Skeletal muscle tissue (tissue), 4 donors: Measurements from ENCODE around the gene RAP1GAP. TPM values are rescaled to one million over a fixed set of nuclear protein-coding genes. Genes with fewer than 3 reads are reported as not detected.

Experiments
- H3K27ac ChIP-seq: one replicate; pipeline ENCODE4 v1.7.0; 2013; ENCODE audit warnings: mild to moderate bottlenecking, low read depth, low read length, inconsistent platforms
- H3K27me3 ChIP-seq, 3 donors: one replicate each; pipeline ENCODE4 v1.7.0; 2013; ENCODE audit warnings: low read length in 3 of 3; ENCODE audit not compliant: control insufficient read depth in 3 of 3, insufficient read depth in 3 of 3
- H3K36me3 ChIP-seq, 3 donors: one replicate each; pipeline ENCODE4 v1.7.0; 2013; ENCODE audit warnings: low read length in 3 of 3; ENCODE audit not compliant: control insufficient read depth in 3 of 3, insufficient read depth in 3 of 3
- H3K4me1 ChIP-seq, 3 donors: one replicate each; pipeline ENCODE4 v1.7.0; 2013; ENCODE audit warnings: low read length in 3 of 3, mild to moderate bottlenecking in 3 of 3; ENCODE audit not compliant: control insufficient read depth in 3 of 3, insufficient read depth in 3 of 3
- H3K4me3 ChIP-seq, 3 donors: one replicate each; pipeline ENCODE4 v1.7.0; 2013; ENCODE audit warnings: low read length in 3 of 3
- H3K9ac ChIP-seq, 3 donors: one replicate each; pipeline ENCODE4 v1.7.0; 2013; ENCODE audit warnings: low read length in 3 of 3, mild to moderate bottlenecking in 3 of 3, moderate library complexity in 2 of 3, low read depth in 1 of 3
- H3K9me3 ChIP-seq, 3 donors: one replicate each; pipeline ENCODE4 v1.7.0; 2013; ENCODE audit warnings: low read length in 3 of 3; ENCODE audit not compliant: control insufficient read depth in 3 of 3
- total RNA-seq: library from RNA; depleted of rRNA; stranded (reverse); fragments of >200 nt; gene quantifications from one replicate; pipeline ENCODE4 v1.2.3, GENCODE V29; 2014
- donor health status: Osteomylitis.

The RAP1GAP gene
- total RNA-seq, 1 donor from 2014 or later = 1.0 TPM

GRCh38 chr1:21628798-21629393, 40.3 kb downstream of the RAP1GAP start:
- Histone ChIP-seq H3K4me3 (no peak overlapping the region), H3K9me3 (no peaks in the 10 kb centered on the region), H3K36me3 (no peaks in the 10 kb centered on the region), H3K27me3 (peaks cover 23 to 54% (median 50%) of the 10 kb centered on the region in 3 donors), H3K4me1 (no peaks in the 10 kb centered on the region), H3K27ac (no peak overlapping the region), H3K9ac (no peak overlapping the region)

GRCh38 chr1:21626921-21627339, 42.2 kb downstream of the RAP1GAP start:
- H3K27me3 ChIP-seq = peaks cover 33 to 60% (median 56%) of the 10 kb centered on the region in 3 donors
- H3K4me1 ChIP-seq = no peaks in the 10 kb centered on the region
- no peak overlapping the region for H3K4me3 ChIP-seq
- H3K9ac ChIP-seq = no peak overlapping the region
- no peak overlapping the region for H3K27ac ChIP-seq
- H3K9me3 ChIP-seq = no peaks in the 10 kb centered on the region
- no peaks in the 10 kb centered on the region for H3K36me3 ChIP-seq

GRCh38 chr1:21625390-21626190, 43.6 kb downstream of the RAP1GAP start:
- H3K9me3 ChIP-seq = no peaks in the 10 kb centered on the region
- H3K4me3 ChIP-seq = no peak overlapping the region
- no peaks in the 10 kb centered on the region for H3K4me1 ChIP-seq
- no peak overlapping the region for H3K9ac ChIP-seq
- no peak overlapping the region for H3K27ac ChIP-seq
- H3K27me3 ChIP-seq = peaks cover 40 to 65% (median 59%) of the 10 kb centered on the region in 3 donors
- no peaks in the 10 kb centered on the region for H3K36me3 ChIP-seq

GRCh38 chr1:21624571-21625389, 44.4 kb downstream of the RAP1GAP start:
- Histone ChIP-seq H3K9me3 (no peaks in the 10 kb centered on the region), H3K36me3 (no peaks in the 10 kb centered on the region), H3K4me3 (no peak overlapping the region), H3K9ac (no peak overlapping the region), H3K27me3 (peaks cover 45 to 71% (median 63%) of the 10 kb centered on the region in 3 donors), H3K27ac (no peak overlapping the region), H3K4me1 (peaks cover 0 to 3% (median 0%) of the 10 kb centered on the region in 3 donors)

GRCh38 chr1:21623410-21623961, 45.7 kb downstream of the RAP1GAP start:
- Histone ChIP-seq H3K36me3 (no peaks in the 10 kb centered on the region), H3K9ac (no peak overlapping the region), H3K4me1 (peaks cover 0 to 3% (median 0%) of the 10 kb centered on the region in 3 donors), H3K9me3 (no peaks in the 10 kb centered on the region), H3K27me3 (peaks cover 45 to 66% (median 65%) of the 10 kb centered on the region in 3 donors), H3K27ac (no peak overlapping the region), H3K4me3 (no peak overlapping the region)

GRCh38 chr1:21622466-21623315, 46.5 kb downstream of the RAP1GAP start:
- Histone ChIP-seq H3K4me3 (no peak overlapping the region), H3K9ac (no peak overlapping the region)

GRCh38 chr1:21621761-21622436, 47.3 kb downstream of the RAP1GAP start:
- Histone ChIP-seq H3K27me3 (peaks cover 44 to 59% (median 59%) of the 10 kb centered on the region in 3 donors), H3K36me3 (no peaks in the 10 kb centered on the region), H3K9me3 (no peaks in the 10 kb centered on the region), H3K4me1 (peaks cover 0 to 3% (median 0%) of the 10 kb centered on the region in 3 donors), H3K4me3 (no peak overlapping the region), H3K9ac (no peak overlapping the region), H3K27ac (no peak overlapping the region)

More at GRCh38 chr1:21622466-21623315, 46.5 kb downstream of the RAP1GAP start:
- H3K4me1 ChIP-seq = peaks cover 0 to 3% (median 0%) of the 10 kb centered on the region in 3 donors
- no peaks in the 10 kb centered on the region for H3K36me3 ChIP-seq
- H3K27ac ChIP-seq = no peak overlapping the region
- peaks cover 45 to 63% (median 63%) of the 10 kb centered on the region in 3 donors for H3K27me3 ChIP-seq
- no peaks in the 10 kb centered on the region for H3K9me3 ChIP-seq

- Histone ChIP-seq H3K9me3 (no peaks in the 10 kb centered on the region), H3K27me3 (peaks cover 41 to 56% (median 51%) of the 10 kb centered on the region in 3 donors), H3K9ac (no peak overlapping the region), H3K36me3 (no peaks in the 10 kb centered on the region), H3K4me3 (no peak overlapping the region), H3K4me1 (peaks cover 0 to 3% (median 0%) of the 10 kb centered on the region in 3 donors), H3K27ac (no peak overlapping the region)
These were observed 48.1 kb downstream of the RAP1GAP start for GRCh38 chr1:21621051-21621450.
